ENCODE results near the gene HMX1.

HMX1 gene

GRCh38 chr4:8891646-8892555 lies 20.3 kb upstream of the HMX1 start:
- Mint-ChIP-seq H3K9me3 (no peaks in the 10 kb centered on the region), H3K27ac (no peak overlapping the region), H3K27me3 (peaks cover 9% of the 10 kb centered on the region), H3K4me3 (no peak overlapping the region), H3K4me1 (no peaks in the 10 kb centered on the region), H3K36me3 (no peaks in the 10 kb centered on the region)
- ATAC-seq (ENCODE audit: low read depth) (no peak), DNase-seq (ENCODE audit: low spot score in 2 of 2) (no peak)

- H3K27ac Mint-ChIP-seq = no peak overlapping the region
- DNase-seq (ENCODE audit: low spot score in 2 of 2) (no peak), ATAC-seq (ENCODE audit: low read depth) (no peak)
- no peaks in the 10 kb centered on the region for H3K9me3 Mint-ChIP-seq
- no peak overlapping the region for H3K4me3 Mint-ChIP-seq
- peaks cover 7% of the 10 kb centered on the region for H3K27me3 Mint-ChIP-seq
- no peaks in the 10 kb centered on the region for H3K4me1 Mint-ChIP-seq
- no peaks in the 10 kb centered on the region for H3K36me3 Mint-ChIP-seq
Measured at GRCh38 chr4:8891255-8891645, 19.6 kb upstream of the HMX1 start.

GRCh38 chr4:8888856-8889255 lies 17.2 kb upstream of the HMX1 start:
- Mint-ChIP-seq H3K4me3 (no peak overlapping the region), H3K27ac (no peak overlapping the region), H3K9me3 (no peaks in the 10 kb centered on the region), H3K36me3 (no peaks in the 10 kb centered on the region), H3K27me3 (peaks cover 5% of the 10 kb centered on the region), H3K4me1 (no peaks in the 10 kb centered on the region)
- ATAC-seq (ENCODE audit: low read depth) = no peak
- no peak for DNase-seq (ENCODE audit: low spot score in 2 of 2)

GRCh38 chr4:8886612-8887406 lies 15.2 kb upstream of the HMX1 start:
- H3K9me3 Mint-ChIP-seq = no peaks in the 10 kb centered on the region
- H3K27me3 Mint-ChIP-seq = peaks cover 5% of the 10 kb centered on the region
- no peak for ATAC-seq (ENCODE audit: low read depth)
- H3K36me3 Mint-ChIP-seq = no peaks in the 10 kb centered on the region
- no peaks in the 10 kb centered on the region for H3K4me1 Mint-ChIP-seq
- H3K4me3 Mint-ChIP-seq = no peak overlapping the region
- H3K27ac Mint-ChIP-seq = no peak overlapping the region
- DNase-seq (ENCODE audit: low spot score in 2 of 2) = no peak

GRCh38 chr4:8882239-8882638 lies 10.6 kb upstream of the HMX1 start:
- ATAC-seq (ENCODE audit: low read depth) = no peak
- H3K4me1 Mint-ChIP-seq = no peaks in the 10 kb centered on the region
- no peaks in the 10 kb centered on the region for H3K9me3 Mint-ChIP-seq
- H3K27me3 Mint-ChIP-seq = peaks cover 9% of the 10 kb centered on the region
- no peak overlapping the region for H3K27ac Mint-ChIP-seq
- H3K36me3 Mint-ChIP-seq = no peaks in the 10 kb centered on the region
- DNase-seq (ENCODE audit: low spot score in 2 of 2) = no peak
- no peak overlapping the region for H3K4me3 Mint-ChIP-seq

- ATAC-seq (ENCODE audit: low read depth) (no peak), DNase-seq (ENCODE audit: low spot score in 2 of 2) (no peak)
- Mint-ChIP-seq H3K4me1 (no peaks in the 10 kb centered on the region), H3K36me3 (no peaks in the 10 kb centered on the region), H3K27me3 (peaks cover 17% of the 10 kb centered on the region), H3K27ac (no peak overlapping the region), H3K4me3 (no peak overlapping the region), H3K9me3 (no peaks in the 10 kb centered on the region)
Measured at GRCh38 chr4:8880851-8881250, 9.2 kb upstream of the HMX1 start.

GRCh38 chr4:8879574-8879973 lies 7.9 kb upstream of the HMX1 start:
- no peak for ATAC-seq (ENCODE audit: low read depth)
- Mint-ChIP-seq H3K27me3 (peaks cover 26% of the 10 kb centered on the region), H3K9me3 (no peaks in the 10 kb centered on the region), H3K4me3 (no peak overlapping the region), H3K4me1 (no peaks in the 10 kb centered on the region), H3K27ac (no peak overlapping the region), H3K36me3 (no peaks in the 10 kb centered on the region)
- DNase-seq (ENCODE audit: low spot score in 2 of 2) = no peak

GRCh38 chr4:8878421-8878820 lies 6.8 kb upstream of the HMX1 start:
- Mint-ChIP-seq H3K27me3 (peaks cover 26% of the 10 kb centered on the region), H3K9me3 (no peaks in the 10 kb centered on the region), H3K4me1 (no peaks in the 10 kb centered on the region), H3K27ac (no peak overlapping the region), H3K4me3 (no peak overlapping the region), H3K36me3 (no peaks in the 10 kb centered on the region)
- ATAC-seq (ENCODE audit: low read depth) (no peak), DNase-seq (ENCODE audit: low spot score in 2 of 2) (no peak)

GRCh38 chr4:8877780-8878040 lies 6.1 kb upstream of the HMX1 start:
- Mint-ChIP-seq H3K4me1 (no peaks in the 10 kb centered on the region), H3K36me3 (no peaks in the 10 kb centered on the region), H3K27ac (no peak overlapping the region), H3K9me3 (no peaks in the 10 kb centered on the region), H3K27me3 (peaks cover 26% of the 10 kb centered on the region), H3K4me3 (no peak overlapping the region)
- DNase-seq (ENCODE audit: low spot score in 2 of 2) (no peak), ATAC-seq (ENCODE audit: low read depth) (no peak)

GRCh38 chr4:8876982-8877779 lies 5.5 kb upstream of the HMX1 start:
- DNase-seq (ENCODE audit: low spot score in 2 of 2) = no peak
- H3K27me3 Mint-ChIP-seq = peaks cover 26% of the 10 kb centered on the region
- no peaks in the 10 kb centered on the region for H3K4me1 Mint-ChIP-seq
- no peak overlapping the region for H3K27ac Mint-ChIP-seq
- no peak overlapping the region for H3K4me3 Mint-ChIP-seq
- H3K9me3 Mint-ChIP-seq = no peaks in the 10 kb centered on the region
- ATAC-seq (ENCODE audit: low read depth) = no peak
- H3K36me3 Mint-ChIP-seq = no peaks in the 10 kb centered on the region

- no peak for ATAC-seq (ENCODE audit: low read depth)
- no peaks in the 10 kb centered on the region for H3K4me1 Mint-ChIP-seq
- H3K27ac Mint-ChIP-seq = no peak overlapping the region
- H3K27me3 Mint-ChIP-seq = peaks cover 26% of the 10 kb centered on the region
- no peaks in the 10 kb centered on the region for H3K36me3 Mint-ChIP-seq
- H3K9me3 Mint-ChIP-seq = no peaks in the 10 kb centered on the region
- H3K4me3 Mint-ChIP-seq = no peak overlapping the region
- no peak for DNase-seq (ENCODE audit: low spot score in 2 of 2)
Measured at GRCh38 chr4:8874896-8875680, 3.4 kb upstream of the HMX1 start.

- no peaks in the 10 kb centered on the region for H3K36me3 Mint-ChIP-seq
- ATAC-seq (ENCODE audit: low read depth) (no peak), DNase-seq (ENCODE audit: low spot score in 2 of 2) (no peak)
- H3K9me3 Mint-ChIP-seq = no peaks in the 10 kb centered on the region
- H3K4me1 Mint-ChIP-seq = no peaks in the 10 kb centered on the region
- H3K27me3 Mint-ChIP-seq = peaks cover 27% of the 10 kb centered on the region
- no peak overlapping the region for H3K27ac Mint-ChIP-seq
- no peak overlapping the region for H3K4me3 Mint-ChIP-seq
Measured at GRCh38 chr4:8874003-8874895, 2.6 kb upstream of the HMX1 start.
